G401.6 (cell line): Measurements from ENCODE around the gene CUTA.
"Not testable (repeated sequence)": the region's sequence is repeated elsewhere in the genome, so short reads cannot be mapped to it uniquely, and the experiment has no call there.

Source experiments
- FAIRE-seq: peaks from 2 replicates; lab custom pipeline; 2012; peaks lifted over from hg19 to GRCh38; lab: Jason Lieb, UNC

Gene CUTA

GRCh38 chr6:33399881-33400280 lies 18.0 kb downstream of the CUTA start:
- not testable (repeated sequence) for FAIRE-seq

- not testable (repeated sequence) for FAIRE-seq
Measured at GRCh38 chr6:33398601-33399000, 19.3 kb downstream of the CUTA start.

GRCh38 chr6:33397541-33397940 lies 20.4 kb downstream of the CUTA start:
- no peak for FAIRE-seq

- FAIRE-seq: no peak
Measured at GRCh38 chr6:33392979-33393378, 24.9 kb downstream of the CUTA start.

GRCh38 chr6:33392595-33392948 lies 25.3 kb downstream of the CUTA start:
- no peak for FAIRE-seq

- no peak for FAIRE-seq
Measured at GRCh38 chr6:33391922-33392594, 25.8 kb downstream of the CUTA start.

GRCh38 chr6:33391278-33391921 lies 26.5 kb downstream of the CUTA start, which contains the start of gene KIFC1:
Gene KIFC1, plus strand, starts transcription at chr6:33391823. Its CDS starts 163 bp downstream, at chr6:33391986.
- peak; percentile 99 for FAIRE-seq

- FAIRE-seq: no peak
Measured at GRCh38 chr6:33390767-33391277, 27.1 kb downstream of the CUTA start.

- FAIRE-seq: no peak
Measured at GRCh38 chr6:33390173-33390572, 27.7 kb downstream of the CUTA start.

GRCh38 chr6:33384581-33385020 lies 33.3 kb downstream of the CUTA start:
- peak; percentile 84 for FAIRE-seq

- no peak for FAIRE-seq
Measured at GRCh38 chr6:33383427-33384185, 34.3 kb downstream of the CUTA start.

- no peak for FAIRE-seq
Measured at GRCh38 chr6:33380272-33380981, 37.5 kb downstream of the CUTA start.

GRCh38 chr6:33379184-33379583 lies 38.7 kb downstream of the CUTA start:
- not testable (repeated sequence) for FAIRE-seq

- no peak for FAIRE-seq
Measured at GRCh38 chr6:33377171-33377570, 40.7 kb downstream of the CUTA start.

GRCh38 chr6:33375143-33375671 lies 42.7 kb downstream of the CUTA start:
- no peak for FAIRE-seq

- FAIRE-seq: no peak
Measured at GRCh38 chr6:33373960-33374910, 43.7 kb downstream of the CUTA start.

GRCh38 chr6:33372526-33373123 lies 45.3 kb downstream of the CUTA start:
- no peak for FAIRE-seq

- FAIRE-seq: not testable (repeated sequence)
Measured at GRCh38 chr6:33371901-33372300, 46.0 kb downstream of the CUTA start.

GRCh38 chr6:33367715-33368025 lies 50.2 kb downstream of the CUTA start:
- FAIRE-seq: not testable (repeated sequence)

- no peak for FAIRE-seq
Measured at GRCh38 chr6:33367009-33367714, 50.7 kb downstream of the CUTA start.
